Limb (tissue), 2 donors: ENCODE results near the gene GRAP.

Source experiments
- DNase-seq, 2 donors: peaks; one replicate each; pipeline ENCODE4 v3.0.0-alpha.2; 2016; ENCODE audit errors: extremely low spot score in 2 of 2

The GRAP gene

DNA sequence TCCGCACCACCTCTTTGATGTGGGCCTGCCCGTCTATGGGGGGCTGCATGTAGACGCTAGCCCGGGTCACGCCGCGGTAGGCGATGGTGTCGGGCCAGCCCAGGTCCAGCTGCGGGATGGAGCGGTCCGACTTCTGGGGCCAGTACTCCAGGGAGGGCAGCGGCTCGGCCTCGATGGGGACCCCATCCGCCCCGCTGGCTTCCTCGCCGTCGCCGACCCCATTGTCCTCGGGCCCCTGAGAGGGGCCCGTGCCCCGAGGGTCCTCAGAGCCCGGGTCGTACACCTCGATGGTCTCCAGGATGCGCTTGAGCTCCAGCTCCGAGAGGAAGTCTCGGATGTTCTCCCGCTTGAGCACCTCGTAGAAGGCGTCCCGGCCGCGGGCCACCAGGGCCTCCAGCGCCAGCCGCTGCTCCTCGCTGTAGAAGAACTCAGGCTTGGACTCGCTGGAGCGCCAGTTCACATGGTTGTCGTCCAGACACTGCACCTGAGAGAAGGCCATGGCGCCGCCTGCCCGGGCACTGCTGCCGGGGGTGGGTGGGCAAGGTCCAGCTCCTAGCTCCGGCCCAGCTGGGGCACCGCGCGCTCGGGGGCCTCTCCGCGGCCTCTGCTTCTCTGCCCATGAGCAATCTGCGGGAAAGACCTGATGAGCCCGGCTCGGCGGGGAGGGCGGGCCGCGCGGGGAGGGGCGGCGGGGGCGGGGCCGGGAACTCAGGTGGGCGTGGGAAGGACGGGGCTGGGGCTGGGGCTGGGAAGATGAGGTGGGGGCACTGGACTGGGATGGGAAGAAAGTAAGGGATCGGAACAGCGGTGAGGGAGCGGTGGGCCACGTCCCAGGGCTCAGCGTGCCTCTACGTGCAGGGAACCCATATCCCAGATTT, 43.0 kb downstream of the GRAP start:
- DNase-seq = peak in 1 of 2 donors; percentile 57

DNA sequence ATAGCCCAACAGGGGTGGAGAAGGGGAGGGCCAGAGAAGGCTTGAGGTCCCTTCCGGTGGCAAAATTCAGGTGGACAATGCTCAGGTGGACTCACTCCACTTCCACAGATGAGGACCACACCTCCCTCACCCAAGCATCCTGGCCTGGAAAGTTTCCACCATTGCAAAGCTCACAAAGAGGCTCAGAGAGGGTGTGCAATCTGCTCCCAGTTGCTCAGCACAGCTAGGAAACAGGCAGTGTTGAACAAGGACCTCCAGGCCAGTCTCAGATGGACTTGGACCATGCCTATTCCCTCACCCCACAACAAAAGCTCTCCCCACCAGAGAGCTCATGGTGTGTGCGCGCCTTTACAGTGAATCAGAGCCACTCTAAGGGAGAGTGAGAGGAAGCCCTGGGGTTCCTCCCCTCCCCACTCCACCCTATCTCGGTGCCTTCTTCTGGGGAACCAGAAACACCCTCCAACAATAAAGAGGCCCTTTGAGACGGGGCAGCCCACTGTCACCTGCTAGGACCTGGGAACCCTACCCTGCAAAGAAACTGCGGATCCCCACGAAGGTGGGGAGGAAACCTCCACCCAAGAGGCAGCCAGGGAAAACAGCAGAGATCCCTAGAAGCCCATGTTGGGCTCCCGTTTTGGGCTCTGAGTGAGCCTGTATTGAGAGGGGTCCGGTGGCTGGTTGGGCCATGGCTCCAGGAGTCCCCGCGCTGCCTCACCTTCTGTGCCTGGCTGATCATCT, 43.8 kb downstream of the GRAP start:
- DNase-seq = no peak

DNA sequence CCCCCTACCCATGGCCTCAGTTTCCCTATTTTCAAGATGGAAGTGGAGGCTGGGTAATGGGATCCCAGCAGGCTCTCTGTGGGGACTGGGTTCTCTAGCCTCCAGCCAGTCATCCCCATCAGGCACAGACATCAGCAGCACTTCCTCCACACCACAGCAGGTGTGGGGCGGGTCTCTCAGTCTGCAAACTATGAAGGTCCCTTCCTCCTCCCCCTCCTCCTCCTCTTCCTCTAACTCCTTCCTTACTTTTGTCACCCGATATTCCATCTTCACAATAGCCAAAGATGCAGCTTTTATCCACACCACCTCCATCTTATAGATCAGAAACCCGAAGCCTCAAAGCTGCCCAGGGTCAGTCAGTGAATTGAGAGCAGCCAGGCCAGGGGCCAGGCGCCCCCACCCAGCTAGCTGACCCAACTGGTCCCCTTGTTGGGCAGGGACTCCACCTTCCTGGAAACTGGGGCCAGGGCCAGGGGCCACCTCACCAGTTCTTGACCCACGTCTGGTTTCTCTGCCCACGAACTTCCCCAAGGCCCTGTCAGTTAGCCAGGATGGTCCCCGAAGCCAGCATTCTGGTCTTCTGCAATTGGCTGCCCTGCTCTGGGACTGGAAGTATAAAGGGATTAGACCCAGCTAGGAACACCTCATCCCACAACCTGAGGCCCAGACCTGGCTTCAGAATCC, 44.7 kb downstream of the GRAP start:
- DNase-seq = no peak

DNA sequence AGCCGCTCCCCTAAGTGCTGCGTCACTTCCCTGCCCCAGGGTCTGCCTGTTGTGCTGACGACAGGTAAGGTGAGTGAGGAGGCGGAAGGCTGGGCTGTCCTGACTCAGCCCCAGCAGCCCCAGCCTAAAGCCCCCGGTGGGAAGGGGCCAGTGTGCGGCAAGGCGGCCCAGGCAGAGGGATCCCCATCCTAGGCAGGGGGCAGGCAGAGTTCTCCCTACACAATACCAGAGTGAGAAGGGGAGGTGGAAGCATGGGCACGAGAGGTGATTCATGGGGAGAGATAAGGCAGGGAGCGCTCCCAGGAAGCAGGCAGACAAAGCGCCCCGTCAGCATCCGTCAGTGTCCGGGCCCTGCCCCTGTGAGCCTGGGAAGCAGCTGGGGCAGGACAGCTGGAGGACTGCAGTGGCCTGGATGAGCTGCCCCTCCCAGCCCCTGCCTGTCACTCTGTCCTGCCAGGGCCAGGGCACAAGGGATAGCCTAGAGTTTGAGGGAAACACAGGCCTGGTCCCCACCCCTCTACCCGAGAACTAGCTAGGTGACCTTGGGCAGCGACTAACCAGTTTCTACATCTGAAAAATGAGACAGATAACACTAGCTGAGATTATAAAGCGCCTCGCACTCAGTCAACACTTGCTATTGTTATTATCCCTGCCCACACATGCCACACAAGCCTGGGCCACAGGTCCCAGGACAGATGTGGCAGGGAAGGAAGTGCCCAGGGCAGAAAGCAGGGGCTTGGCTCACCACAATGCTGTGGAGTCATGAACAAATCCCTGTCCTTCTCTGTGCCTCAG, 46.0 kb downstream of the GRAP start:
- no peak for DNase-seq

DNA sequence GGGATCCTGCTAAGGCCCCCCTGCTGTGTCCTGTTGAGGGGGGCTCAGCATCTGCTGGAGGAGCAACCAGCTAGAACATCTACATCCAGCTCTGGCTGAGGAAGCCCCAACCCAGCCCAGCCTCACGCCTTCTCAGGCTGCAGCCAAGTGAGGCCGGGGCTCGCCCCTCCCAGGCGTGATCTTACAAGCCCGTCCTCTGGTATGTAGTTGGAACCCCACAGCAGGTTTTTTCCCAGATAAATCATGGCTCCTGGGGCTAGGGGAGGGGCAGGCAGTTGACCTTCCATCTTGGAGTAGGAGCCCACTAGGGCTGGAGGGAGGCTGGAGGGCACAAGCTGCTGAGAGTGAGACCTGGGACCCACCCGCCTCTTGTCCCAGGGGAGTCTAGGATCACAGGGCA, 46.8 kb downstream of the GRAP start:
- no peak for DNase-seq

DNA sequence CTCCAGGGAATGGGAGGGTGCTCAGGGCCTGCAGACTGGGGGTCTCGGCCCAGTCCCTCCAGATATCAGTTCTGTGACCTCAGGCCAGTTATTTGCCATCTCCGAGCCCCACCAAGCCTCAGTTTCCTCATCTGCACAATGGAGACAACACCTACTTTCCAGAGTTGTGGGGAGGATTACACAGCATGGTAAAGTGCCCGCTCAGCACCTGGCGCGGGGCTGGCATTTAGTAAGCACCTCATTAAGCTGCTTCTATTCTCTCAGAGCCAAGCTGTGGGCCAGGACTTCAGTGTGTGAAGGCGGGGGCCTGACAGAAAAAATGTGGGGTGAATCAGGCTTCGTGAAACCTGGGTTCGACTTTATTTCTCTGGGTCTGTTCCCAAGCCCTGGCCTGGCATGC, 47.4 kb downstream of the GRAP start:
- DNase-seq = no peak

DNA sequence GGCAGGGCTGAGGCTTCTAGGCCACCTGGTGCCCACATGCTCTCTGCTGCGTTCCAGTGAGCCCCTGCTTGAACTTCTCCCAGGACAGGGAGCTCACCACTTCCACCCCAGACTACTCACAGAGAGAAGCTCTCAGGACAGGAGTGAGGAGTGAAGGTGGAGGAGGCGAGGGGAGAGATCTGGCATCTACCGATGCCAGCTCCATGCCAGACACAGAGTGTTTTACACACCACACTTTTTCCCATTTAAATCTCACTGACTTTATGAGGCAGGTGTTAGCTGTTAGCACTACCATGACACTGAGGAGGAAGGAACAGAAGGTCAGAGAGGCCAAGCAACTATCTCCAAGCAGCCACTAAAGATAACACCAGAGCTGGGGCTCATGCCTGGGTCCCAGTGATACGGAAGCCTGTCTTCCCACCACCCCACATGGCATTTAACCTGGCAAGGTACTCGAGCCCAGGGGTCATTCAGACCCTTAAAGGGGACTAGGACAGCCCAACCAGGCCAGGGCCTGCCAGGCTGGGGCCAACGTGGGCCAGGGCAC, 49.0 kb downstream of the GRAP start:
- DNase-seq = no peak

DNA sequence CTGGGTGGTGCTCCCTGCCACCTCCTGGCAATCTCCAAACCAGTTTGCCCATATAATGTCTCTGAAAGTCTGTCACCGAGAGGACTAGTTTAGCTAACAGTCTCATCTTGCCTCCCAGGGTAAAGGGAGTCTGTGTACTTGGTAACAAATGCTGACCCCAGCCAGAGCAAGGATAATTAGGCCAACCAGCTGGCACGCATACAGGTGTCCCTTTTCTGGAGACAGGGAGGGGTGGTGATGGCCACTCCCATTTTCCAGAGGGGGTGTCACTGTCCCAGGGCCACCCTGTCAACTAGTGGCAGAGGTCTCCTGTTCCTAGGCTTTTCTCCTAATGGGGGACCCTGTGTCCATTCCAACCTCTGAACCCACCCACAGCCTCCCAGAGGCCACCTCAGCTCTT, 50.3 kb downstream of the GRAP start:
- DNase-seq = no peak

DNA sequence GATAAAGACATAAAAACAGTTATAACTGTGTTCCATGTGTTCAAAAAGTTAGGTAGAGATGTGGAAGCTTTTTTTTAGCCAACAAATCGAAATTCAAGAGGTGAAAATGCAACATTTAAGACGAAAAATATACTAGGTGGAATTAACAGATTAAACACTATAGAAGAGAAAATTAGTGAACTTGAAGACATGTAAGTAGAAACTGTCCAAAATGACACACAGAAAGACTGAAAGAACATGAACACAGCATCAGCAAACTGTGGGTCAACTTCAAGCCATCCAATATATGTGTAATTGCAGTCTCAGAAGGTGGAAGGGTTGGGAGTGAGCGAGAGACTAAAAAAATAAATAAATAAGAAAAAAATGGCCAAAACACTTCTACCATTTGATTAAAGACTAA, 51.5 kb downstream of the GRAP start:
- no peak for DNase-seq

DNA sequence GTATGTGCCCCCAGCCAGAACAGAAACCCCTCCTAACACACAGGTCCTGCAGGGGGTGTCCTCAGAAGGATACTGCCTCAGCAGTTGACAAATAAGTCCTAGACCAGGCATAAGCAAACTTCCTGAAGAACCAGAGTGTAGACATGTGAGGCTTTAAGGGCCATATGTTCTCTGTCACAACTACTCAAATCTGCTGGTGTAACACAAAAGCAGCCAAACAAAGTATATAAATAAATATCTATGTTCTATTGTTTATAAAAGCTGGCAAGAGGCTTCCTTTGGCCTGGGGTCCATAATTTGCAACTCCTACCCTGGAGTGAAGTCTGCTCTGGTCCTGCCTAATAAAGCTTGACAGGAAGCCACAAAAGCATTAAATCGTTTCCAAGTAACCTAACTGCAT, 52.1 kb downstream of the GRAP start:
- DNase-seq = no peak

DNA sequence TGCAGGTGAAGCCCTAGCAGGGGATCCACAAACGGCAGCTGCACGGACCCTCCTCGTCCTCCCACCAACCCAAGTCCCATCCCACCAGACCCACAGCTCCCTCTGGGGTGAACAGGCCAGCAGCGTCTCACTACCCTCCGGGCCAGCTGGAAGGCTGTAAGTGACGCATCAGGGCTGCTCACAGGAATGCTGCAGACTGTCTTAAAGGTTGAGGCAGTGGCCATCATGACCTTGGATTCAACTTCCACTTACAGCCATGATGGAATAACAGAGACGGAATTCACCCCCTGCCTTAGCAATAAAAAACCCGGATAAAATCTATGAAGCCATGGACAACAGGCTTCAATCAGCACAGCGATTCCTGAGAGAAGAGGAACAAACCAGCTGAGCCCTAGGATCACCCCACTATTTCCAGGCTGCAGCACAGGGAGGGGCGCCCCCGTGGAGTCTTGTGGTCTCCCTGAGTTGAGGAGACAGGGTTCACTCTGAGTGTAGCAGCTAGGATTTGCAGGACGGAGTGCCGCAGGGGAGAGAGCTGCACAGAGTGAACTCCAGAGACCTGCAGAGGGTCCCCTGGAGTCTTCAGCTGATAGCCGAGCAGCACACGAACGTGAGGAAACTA, 52.7 kb downstream of the GRAP start:
- no peak for DNase-seq

DNA sequence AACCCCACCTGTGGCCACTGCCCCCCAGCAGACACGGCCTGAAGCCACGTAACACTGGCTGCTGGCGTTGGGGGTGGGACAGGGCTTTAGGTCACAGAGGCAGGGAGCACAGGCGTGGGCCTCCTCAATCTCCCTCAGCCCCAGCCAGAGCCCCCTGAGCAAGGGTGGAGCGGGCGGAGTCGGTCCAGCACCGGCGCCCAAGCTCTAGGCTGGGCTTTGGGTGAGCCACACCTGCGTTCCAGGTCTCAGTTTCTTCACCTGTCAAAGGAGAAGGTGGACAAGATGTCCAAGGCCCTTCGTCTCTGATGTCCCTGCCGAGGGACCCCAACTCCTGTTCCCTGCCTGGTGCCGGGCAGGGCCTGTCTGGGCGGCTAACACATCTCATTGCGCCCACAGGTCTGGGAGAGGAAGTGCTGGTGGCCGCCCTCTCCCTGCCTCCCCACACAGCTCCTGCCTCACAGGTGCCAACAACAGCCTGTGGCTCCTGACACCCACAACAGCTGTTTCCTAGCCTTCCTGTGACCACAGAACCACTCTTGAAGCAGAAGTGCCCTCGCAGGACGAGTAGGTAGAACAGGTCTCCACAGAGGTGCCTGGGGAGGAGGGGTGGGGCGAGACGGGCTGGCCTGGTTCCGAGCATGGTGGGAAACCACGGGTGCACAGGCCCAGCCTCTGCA, 54.2 kb downstream of the GRAP start:
- DNase-seq = no peak

DNA sequence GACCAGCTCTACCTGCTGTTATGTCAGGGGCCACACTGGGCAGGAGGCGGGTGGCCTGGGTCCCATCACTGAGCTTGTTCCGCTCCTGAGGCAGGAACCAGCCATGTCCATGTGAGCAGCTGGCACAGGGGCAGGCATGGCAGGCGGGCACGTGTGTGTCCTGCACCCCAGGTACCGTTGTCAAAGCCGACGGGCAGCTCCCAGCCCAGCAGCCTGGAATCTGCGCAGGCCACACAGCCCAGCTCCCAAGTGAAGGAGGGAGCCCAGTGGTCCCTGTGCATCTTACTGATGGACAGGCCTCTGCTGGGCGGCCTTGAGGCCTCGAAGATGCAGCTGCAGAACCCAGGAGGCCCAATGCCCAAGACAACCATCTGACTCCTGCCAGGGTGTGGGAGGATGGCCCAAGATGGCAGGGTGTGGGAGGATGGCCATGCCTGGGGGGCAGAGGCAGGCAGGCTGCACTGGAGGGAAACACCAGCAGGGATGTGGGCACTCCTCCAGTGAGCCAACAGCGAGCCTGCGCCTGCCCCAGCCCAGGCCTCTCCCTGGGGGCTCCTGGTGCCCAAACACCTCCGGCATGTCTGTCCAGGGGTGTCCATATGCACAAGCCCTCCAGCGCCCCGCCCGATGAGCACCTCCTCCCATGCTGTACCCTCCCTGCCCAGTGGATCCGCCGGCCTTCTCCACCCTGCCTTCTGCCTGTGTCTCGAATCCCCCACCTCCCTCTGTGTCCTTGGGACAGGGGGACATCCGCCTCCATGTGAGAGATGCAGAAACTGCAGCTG, 55.0 kb downstream of the GRAP start:
- DNase-seq = no peak

DNA sequence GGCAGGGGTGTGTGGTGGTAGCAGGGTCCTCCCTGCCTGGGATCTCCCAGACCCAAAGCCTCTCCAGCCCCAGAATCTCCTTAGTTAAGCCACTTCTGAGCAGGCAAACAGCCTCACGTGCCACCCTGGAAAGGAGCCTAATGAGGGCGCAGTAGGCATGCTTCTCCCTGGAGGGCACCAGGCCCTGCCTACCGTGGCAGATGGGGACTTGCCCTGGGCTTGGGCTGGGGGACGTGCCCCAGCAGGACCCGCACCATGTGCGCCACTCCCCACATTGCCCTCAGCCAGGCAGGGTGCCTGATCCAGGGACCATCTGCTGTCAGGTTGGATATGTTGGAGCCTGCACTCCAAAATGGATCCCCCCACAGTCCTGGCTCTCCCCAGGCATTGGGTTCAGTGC, 56.4 kb downstream of the GRAP start:
- no peak for DNase-seq

DNA sequence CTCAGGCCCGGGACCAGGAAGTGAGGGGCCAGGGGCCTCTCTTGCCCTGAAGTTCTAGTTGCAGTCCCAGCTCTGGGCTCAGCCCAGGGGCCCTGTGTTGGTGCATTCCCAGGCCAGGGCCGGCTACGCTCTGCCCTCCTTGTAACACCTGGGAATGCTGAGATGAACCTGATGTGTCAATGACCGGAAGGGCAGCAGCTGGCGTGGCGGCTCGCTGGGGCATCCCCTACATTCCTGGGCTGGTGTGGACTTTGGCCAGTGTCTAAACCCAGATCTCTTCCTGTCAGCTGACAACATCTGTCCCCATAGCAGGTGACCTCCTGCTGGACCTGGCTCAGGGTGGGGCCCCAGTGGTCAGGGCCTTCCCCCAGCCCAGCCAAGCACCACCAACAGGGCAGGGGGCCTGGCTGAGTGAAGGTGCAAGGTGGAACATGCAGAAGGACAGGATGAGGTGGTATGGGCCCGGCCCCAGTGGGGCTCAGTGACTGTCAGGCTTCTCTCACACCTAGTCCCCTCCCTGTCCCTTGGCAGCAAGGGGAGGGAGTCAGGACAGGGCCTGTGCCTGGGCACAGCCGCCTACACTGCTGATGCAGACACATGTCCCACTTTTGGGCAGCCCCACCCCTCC, 58.1 kb downstream of the GRAP start:
- DNase-seq = no peak

DNA sequence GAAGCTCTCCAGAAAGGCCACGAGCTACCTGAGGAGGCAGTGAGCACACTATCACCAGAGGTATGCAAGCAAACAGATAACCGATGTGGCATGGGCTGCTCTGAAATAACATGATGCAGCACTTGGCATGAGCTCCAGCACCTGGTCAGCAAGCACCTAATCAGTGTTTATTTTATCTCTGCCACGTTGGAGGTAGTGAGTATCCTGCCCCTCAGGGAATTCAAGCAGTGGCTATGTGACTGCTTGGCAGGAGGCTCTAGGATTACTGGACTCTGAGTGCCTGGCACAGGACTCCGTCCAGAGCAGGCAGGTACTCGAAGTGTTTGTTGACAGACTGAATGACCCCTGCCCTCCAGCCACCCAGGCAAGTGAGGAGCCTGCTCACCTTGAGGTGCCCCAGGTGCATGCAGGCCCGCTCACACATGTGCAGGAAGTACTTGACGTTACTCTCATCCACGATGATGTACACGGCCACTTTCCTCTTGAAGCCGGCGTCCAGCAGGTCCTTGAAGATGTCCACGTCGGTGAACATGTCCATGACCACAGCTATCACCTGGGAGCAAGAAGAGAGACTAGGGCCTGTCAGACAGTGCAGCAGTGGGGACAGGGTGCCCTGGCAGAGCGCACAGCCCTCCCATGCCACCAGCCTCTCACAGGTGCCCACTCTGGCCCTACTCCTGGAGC, 58.8 kb downstream of the GRAP start:
- DNase-seq = no peak

DNA sequence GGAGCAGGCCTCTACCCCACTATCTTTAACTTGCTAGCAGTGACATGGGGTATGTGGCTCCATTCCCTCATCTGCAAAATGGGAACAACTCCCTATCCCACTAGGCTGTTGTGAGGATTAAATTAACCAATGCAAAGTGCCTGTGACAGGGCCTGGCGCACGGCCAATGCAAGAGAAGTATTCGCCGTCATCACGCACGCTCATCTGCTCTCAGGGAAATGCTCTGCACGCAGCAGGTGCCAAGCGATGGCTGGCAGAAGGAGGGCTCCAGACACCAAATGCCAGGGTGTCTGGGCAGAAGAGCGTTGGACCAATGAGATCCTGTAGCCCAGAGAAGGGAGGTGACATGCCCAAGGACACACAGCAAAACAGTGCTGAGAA, 59.5 kb downstream of the GRAP start:
- DNase-seq = no peak

DNA sequence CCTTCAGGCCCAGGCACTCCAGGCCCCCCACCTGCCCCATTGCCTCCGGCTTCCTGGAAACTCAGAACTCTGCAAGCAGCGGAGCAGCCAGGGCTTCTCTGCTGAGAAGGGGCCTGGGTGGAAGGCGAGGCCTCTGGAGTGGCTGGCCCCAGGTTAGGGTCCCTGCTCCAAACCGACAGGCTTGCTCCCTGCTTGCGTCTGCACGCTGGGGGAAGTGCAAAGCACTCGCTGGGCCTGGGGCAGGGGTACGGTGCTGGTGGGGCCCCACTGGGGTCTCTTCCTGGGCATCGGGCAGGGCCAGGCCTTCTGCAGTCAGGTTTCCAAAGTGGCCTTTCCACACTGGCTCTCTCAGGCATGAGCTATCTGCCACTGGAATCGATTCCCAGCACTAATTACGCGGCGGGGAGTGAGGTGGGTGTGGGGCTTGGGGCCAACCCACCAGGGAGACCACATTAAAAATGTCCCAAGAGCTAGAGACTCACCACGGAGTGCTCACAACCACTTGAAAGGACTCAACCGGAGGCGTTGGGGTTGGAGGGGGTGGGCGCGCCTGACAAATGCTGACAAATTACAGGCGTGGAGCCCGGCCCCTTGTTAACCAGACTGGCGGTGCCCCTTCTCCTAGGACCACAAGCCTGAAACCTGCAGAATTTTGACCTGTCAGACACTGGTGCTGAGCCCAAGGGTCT, 60.1 kb downstream of the GRAP start:
- DNase-seq = no peak
